ENCODE measurements around the gene KRTAP10-5.
"Not testable (repeated sequence)": the region's sequence is repeated elsewhere in the genome, so short reads cannot be mapped to it uniquely, and the experiment has no call there.

KRTAP10-5 gene

DNA sequence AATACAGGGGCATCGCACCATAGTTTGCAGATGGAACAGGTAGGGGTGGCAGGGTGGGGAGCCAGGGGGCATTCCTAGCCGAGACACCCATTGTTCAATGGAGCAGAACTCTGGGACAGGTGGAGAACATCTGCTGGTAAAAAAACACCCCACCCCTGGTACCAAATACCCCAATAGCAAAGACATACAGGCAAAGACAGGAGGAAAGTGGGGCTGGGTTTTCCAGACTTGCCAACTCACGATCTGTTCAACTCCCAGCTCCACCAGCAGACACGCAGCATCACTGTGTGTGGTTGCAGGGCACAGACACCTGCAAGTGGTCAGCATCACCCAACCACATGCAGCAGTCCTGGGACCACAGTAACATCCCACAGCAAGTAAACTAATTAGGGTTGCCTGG lies 31.1 kb upstream of the KRTAP10-5 start:
- DNase-seq (ENCODE audit: low read depth in 2 of 2) = no peak

DNA sequence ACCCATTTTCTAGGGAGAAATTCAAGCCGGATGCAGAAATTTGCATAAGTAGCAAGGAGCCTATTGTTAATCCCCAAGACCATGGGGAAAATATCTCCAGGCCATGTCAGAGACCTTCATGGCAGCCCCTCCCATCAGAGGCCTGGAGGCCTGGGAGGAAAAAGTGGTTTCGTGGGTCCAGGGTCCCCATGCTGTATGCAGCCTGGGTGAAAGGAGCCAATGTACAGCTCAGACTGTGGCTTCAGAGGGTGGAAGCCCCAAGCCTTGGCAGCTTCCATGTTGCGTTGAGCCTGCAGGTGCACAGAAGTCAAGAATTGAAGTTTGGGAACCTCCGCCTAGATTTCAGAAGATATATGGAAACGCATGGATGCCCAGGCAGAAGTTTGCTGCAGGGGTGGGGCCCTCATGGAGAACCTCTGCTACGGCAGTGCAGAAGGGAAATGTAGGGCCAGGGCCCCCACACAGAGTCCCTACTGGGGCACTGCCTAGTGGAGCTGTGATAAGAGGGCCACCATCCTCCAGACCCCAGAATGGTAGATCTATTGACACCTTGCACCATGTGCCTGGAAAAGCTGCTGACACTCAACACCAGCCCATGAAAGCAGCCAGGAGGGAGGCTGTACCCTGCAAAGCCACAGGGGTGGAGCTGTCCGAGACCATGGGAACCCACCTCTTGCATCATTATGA lies 29.9 kb upstream of the KRTAP10-5 start:
- not testable (repeated sequence) for DNase-seq (ENCODE audit: low read depth in 2 of 2)

DNA sequence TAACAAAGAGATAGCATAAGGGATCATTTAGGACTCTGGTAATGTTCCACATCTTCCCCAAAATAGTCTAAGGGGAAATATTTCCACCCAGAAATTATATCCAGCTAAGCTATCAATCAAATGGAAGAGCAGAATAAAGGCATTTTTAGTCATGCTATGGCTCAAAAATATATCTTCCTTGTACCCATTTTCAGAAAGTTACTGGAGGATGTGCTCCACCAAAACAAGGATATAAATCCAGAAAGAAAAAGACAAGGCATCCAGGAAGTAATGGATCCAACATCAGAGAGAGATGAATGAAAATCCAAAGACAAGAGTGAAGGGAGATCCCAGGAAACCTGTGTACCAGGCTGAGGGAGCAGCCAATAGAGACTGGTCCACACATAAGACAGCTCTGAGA lies 28.8 kb upstream of the KRTAP10-5 start:
- DNase-seq (ENCODE audit: low read depth in 2 of 2) = no peak

DNA sequence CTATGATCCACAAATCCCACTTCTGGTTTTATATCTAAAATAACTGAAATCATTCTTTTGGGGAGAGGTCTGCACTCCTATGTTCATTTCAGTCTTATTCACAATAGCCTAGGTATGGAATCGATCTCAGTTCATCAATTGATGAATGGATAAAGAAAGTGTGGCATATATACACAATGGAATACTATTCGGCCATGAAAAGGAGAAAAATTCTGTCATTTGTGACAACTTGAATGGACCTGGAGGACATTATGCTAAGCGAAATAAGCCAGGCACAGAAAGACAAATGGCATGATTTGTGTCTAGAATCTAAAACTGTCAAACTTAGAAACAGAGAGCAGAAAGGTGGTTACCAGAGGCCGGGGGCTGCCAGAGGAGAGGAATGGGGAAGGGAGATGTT lies 26.1 kb upstream of the KRTAP10-5 start:
- no peak for DNase-seq (ENCODE audit: low read depth in 2 of 2)

DNA sequence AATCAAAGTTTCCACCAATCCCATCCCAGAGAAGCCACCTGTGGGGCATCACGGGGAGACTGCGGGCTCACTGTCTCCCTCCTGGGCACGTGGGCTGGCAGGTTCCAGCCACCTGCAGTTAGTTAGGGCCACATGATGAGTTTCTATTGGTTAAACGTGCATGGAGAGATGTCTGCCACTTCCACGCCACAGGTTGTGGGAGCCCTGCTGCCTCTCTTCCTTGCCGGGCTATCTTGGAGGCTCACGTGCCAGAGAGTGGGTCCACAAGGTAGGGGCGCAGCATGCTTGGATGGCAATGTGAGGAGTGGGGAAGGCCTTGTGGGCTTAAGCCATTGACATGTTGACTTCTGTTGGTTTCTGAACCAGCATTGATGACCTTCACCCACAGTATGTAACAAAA lies 23.5 kb upstream of the KRTAP10-5 start:
- no peak for DNase-seq (ENCODE audit: low read depth in 2 of 2)

DNA sequence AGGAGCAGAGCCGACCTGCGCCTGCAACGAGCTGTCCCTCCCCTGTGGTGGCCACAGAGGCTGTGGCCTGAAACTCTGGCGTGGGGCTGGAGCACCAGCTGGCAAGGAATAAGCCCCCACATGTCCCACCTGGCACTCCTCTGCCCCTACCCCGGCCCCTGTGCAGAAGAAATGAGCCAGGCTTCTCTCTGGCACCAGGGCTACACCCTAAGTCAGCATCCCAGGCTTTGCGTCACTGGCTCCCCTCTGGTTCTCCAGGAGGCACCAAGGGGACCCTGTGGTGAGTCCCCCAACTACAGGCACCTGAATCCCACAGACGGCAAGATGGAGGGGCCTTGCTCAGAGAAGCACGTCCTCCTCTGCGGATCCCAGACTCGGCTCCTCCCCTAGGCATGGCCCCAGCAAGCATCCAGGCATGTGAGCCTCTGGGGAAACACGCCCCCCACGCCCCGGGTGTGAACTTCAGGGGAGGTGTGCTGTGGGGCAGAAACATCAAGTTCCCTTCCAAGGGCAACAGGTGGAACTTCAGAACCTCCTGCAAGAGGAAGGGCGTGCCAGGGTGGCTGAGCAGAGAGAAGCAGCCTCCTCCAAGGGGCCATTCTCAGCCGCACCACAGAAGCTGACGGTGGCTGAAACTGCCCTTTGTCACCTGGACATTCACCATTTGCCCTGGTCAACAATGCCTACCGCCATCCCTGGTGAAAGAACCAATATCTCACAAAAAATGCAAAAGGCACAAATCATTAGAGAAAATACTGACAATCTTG lies 22.9 kb upstream of the KRTAP10-5 start:
- DNase-seq (ENCODE audit: low read depth in 2 of 2) = no peak

DNA sequence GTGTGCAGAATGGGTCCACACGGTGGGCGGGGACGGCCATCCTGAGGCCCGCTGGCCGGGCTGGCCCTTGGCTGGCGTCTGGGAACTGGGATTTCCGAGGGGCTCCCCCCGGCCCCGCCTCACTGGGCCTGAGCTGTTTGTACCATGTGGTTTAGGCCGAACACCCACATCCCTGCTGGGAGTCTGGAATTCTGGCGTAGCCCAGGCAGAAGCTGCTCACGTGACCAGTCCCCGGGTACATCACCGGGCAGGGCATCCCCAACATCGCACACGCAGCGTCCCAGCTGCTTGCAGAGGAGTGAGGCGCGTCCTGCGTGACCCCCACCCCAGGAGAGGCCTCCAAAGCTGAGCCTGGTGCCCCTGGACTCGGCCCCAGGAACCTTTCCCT lies 22.1 kb upstream of the KRTAP10-5 start:
- DNase-seq (ENCODE audit: low read depth in 2 of 2) = no peak

DNA sequence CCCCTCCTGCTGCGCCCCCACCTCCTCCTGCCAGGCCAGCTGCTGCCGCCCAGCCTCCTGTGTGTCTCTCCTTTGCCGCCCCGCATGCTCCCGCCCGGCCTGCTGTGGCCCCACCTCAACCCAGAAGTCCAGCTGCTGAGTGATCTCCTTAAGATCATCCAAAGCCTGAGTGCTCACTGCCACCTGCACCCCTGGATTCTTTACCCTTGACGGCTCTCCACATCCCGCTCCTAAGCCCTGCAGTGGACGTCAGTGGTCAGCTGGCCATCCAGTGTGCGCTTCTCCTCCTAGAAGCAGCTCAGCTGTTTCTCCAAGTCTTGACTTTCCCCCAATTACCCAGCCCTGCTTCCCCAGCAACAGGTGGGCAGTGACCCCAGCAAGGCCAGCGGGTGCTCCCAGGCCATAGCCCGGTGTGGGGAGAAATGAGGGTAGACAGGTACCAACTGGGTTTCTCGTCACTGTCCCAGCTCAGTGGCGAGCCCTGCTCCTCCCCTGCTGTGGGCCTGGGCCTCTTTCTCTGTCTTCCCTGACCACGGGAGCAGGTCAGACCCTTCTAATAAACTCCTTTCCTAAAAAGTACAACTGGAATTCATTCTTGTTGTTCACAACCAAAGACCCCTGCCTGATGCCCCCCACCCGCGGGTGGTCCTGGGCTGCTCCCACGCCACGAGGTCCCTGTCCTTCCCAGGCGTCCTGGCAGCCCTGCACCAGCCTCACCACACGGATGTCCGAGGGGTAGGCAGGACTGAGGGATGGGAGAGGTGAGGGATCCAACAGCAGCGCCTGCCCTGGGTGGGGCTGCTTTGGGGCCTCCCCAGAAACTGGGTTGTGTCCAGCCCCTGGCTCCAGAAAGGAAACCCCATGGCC lies 21.4 kb upstream of the KRTAP10-5 start:
- DNase-seq (ENCODE audit: low read depth in 2 of 2) = no peak

DNA sequence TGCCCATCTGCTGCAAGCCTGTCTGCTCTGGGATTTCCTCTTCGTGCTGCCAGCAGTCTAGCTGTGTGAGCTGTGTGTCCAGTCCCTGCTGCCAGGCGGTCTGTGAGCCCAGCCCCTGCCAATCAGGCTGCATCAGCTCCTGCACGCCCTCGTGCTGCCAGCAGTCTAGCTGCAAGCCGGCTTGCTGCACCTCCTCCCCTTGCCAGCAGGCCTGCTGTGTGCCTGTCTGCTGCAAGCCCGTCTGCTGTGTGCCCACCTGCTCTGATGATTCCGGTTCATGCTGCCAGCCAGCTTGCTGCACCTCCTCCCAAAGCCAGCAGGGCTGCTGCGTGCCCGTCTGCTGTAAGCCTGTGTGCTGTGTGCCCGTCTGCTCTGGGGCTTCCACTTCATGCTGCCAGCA lies 20.7 kb upstream of the KRTAP10-5 start:
- not testable (repeated sequence) for DNase-seq (ENCODE audit: low read depth in 2 of 2)

DNA sequence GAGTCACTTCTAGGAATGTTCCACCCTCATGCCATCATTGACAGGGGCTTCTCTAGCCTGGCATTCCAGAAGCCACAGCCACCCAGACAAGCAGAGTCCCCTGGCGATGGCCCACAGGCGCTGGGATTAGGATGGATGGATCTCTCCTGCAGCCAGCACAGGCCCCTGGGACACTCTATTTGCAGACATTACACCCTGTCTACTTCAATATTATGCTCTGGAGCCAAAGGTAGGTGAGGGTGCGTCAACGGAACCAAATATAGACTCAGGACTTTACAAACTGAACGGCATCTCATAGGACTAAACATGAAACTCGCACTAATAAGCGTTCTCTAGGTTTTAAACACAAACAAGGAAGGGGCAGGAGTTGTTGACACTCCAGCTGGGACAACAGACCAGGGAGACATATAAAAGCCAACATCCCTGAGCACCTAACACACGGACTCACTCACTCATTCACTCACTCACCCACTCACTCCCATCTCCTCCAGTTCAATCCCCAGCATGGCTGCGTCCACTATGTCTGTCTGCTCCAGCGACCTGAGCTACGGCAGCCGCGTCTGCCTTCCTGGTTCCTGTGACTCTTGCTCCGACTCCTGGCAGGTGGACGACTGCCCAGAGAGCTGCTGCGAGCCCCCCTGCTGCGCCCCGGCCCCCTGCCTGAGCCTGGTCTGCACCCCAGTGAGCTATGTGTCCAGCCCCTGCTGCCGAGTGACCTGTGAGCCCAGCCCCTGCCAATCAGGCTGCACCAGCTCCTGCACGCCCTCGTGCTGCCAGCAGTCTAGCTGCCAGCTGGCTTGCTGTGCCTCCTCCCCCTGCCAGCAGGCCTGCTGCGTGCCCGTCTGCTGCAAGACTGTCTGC lies 19.9 kb upstream of the KRTAP10-5 start, which contains the start of gene KRTAP10-7:
Gene KRTAP10-7 (plus strand): TSS at position 480 of the 861 bp plus-strand sequence. CDS start 25 bp downstream, at position 505.
- DNase-seq (ENCODE audit: low read depth in 2 of 2) = not testable (repeated sequence)

DNA sequence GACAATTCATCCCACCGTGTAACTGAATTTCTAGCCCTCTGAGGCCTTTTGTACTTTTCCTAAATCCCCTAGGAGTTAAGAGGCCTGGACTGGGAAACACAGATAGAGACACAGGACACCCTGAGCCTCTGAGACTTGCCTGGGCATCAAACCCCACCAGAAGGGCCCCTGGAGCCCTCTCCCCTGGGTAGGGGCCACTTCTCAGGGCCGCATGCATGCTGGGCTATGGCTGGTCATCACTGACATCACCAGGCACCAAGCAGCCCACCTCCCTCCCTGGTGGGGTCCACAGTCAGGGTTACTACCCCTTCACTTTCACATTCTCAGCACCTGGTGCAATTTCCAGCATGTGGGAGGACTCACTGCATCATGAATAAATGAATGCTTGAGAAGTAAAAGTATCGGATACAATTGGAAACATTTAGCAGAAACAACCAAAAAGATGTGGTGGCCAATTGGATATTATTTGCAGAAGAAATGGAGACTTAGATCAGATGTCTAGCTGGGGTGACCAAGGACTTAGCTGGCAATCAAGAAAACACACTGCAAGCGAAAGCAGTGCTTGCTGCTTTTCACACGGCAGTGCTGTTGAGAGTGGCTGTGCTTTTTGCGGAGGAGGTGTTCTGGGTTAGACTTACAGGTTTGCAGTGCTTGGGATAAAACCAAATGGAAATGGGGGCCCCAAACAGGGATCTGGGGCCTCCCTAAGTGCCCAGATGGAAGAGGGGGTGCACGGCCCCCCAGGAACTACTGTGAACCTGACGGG lies 19.0 kb upstream of the KRTAP10-5 start:
- DNase-seq (ENCODE audit: low read depth in 2 of 2) = no peak

DNA sequence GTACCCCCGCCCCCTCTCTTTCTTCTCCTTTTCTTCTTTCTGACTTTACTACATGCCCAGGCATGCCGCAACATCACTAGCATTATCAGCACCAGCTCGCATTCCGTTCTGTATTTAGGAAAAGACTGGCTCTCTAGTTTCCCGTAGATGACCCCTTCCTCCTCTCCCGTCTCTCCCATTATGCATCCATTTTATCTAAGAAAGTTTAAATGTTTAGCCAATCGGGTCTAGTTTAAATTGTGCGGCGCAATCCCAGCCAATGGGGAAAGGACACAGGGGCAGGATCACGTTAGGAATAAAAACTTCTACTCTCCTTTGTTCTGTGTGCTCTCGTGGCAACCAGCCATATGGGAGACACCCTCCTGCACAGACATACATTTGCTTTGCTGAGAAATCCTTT lies 17.7 kb upstream of the KRTAP10-5 start:
- no peak for DNase-seq (ENCODE audit: low read depth in 2 of 2)

DNA sequence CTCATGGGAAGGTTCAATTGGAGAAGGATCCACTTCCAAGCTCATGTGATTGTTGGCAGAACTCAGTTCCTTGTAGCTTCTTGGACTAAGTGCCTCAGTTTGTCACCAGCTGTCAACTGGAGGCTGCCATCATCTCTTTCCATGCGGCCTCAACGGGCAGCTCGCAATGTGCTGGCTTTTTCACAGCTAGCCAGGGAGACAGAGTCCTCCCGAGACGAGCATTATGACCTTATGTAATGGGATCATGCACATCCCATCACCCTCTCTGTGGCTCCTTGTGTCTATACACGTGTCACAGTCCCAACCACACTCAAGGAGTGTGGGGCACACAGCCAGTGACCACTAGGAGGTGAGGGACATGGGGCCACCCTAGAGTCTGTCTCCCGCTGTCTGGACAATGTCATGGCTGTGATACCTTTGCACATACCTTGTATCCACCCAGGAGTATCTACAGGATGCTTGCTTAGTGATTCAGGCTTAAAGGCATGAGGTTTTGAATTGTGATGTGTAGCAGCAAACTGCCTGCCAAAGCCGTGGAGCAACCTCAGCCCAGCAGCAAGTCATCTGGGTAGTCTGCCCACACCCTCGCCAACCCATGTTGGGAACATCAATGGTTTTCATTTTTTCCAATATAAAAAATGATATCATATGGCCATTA lies 15.8 kb upstream of the KRTAP10-5 start:
- no peak for DNase-seq (ENCODE audit: low read depth in 2 of 2)

DNA sequence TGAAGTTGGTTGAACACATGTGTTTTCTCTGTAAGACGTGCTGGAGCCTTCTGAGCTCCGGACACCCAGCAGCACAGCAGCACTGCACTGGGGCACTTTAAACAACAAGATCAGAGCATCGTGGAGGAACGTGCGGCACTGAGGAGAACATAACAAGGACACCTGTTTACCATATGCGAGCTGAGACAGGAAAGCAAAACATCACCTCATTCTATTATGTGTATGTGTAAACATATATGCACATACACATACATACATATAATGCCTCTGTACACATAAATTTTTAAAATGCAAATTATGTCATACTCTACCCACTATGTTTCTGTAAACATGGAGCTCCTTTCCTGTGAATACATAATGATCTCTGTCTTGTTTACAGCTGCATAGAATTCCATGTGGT lies 15.1 kb upstream of the KRTAP10-5 start:
- DNase-seq (ENCODE audit: low read depth in 2 of 2) = no peak

DNA sequence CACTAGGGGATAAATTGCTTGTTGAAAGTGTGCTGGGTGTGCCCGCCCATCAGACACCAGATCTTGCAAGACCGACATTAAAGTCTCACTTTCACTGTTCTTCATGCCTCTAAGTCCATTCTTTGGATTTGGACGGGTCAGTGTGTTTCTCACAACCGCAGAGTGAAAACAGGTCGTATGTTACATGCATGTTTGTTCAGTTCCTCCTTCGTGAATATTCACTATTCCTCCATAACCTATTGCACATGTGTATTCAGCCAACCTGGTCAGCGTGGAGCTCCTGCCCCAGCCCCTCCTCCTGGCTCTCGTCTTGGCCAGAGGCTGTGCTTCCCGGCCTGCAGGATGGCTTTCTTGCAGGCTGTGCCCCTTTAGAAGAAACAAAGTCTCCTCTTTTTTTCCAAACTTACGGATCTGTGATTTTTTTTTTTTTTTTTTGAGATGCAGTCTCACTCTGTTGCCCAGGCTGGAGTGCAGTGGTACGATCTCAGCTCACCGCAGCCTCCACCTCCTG lies 14.1 kb upstream of the KRTAP10-5 start:
- DNase-seq (ENCODE audit: low read depth in 2 of 2) = no peak

DNA sequence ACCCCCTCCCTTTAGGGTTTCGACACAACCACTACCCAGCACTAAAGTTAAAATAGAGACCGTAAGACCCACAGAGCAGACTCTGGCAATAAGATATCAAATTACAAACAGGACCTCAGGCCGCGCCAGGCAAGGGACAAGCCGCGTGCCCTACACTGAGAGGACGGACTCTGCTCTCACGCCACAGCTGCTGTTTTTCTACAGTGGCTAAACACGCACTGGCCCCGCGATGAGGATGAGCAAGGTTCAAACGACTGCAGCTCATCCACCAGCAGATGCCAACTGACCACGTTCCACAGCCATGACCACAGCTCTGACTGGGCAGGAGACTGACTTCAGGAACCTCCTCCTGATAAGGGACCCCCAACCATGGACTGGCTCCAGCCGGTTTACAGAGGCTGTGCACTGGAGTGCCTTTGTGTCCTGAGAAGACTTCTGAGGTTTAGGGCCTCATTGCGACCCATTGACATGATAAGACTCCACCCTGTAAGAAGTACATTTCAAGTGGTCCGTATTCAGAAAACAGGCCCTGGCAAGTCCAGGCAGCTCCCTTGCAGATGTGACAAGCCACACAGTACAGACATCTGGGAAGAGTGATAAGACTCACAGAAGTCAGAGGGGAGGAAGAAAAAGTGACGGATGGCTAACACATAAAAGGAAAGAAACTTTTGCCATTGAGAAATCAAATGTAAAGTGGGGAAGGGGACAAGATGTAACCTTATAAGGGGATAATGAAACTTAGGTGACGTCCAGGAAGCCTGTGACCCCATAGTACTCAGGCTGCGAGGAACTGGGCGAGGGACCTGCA lies 13.4 kb upstream of the KRTAP10-5 start:
- DNase-seq (ENCODE audit: low read depth in 2 of 2) = no peak

DNA sequence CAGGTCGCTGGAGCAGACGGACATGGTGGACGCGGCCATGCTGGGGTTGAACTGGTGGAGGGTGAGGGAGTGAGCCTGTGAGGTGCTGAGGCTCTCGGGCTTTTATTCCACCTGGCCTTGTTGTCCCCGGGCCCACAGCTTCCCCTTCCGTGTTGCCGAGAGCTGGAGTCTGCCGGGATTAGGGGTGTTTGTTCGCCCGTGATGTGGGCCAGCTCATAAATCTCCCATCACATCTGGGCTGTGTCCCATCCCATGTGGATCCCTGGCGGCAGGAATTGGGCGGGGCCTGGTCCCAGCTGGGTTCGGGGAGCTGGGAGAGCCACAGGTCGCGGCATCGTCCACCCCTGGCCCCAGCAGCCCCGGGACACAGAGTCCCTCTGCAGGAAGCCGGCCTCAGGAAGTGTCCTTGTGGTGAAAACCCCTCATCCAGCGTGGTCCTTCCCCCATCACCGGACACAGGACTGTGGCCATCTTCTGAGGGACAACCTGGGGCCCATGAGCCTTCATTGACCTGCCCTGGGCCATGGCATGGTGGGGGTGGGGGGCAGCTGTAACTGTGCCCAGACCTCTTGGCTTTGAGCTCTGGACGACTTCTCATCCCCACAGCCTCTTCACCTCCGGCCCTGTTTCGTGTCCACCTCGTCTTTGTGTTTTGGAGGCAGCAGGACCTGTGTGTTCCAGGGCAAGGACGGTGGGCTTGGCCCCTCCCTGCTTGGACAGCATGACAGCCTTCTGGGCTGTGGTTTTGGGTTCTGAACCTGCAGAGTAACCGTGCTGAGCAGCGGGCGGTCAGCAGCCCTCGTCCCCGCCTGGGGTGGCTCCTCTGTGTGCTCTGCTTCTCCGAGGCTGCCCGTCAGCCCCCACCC lies 12.3 kb upstream of the KRTAP10-5 start, which contains the start of gene KRTAP10-6:
Gene KRTAP10-6 (minus strand): TSS at position 60 of the 866 bp plus-strand sequence. CDS start 21 bp downstream, at position 39.
- no peak for DNase-seq (ENCODE audit: low read depth in 2 of 2)

DNA sequence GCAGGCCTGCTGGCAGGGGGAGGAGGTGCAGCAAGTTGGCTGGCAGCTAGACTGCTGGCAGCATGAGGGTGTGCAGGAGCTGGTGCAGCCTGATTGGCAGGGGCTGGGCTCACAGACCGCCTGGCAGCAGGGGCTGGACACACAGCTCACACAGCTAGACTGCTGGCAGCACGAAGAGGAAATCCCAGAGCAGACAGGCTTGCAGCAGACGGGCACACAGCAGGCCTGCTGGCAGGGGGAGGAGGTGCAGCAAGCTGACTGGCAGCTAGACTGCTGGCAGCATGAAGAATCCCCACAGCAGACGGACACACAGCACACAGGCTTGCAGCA lies 11.4 kb upstream of the KRTAP10-5 start:
- not testable (repeated sequence) for DNase-seq (ENCODE audit: low read depth in 2 of 2)
